ENCODE data around the gene CPOX.
"Not testable (repeated sequence)": the region's sequence is repeated elsewhere in the genome, so short reads cannot be mapped to it uniquely, and the experiment has no call there.

CPOX gene

DNA sequence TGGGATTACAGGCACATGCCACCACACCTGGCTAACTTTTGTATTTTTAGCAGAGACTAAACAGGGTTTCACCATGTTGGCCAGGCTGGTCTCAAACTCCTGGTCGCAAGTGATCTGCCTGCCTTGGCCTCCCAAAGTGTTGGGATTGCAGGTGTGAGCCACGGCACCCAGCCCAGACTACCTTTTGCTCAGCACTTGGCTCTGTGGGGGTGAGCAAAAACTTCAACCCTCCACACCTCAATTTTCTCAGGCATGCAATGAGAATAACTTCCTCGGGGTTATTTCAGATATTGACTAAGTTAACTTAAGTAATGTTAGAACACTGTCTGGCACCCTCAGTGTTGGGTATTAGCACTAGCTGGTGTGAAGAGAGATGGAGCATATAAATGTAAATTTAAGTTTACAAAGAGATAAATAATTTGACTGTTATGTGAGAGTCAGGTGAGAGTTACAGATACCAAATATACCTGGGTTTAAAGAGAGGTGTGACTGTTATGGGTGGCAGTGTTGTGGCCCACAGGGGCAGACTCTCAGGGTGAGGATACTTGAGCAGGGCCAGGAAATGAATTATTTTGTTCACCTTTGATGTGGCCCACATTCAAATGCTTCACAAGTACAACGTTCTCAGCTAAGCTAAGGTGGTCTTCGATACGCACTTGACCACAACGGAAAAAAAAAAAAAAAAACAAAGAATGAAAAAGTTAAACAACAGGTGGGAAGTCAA, 29.0 kb downstream of the CPOX start:
- DNase-seq (ENCODE audit: low spot score) (no peak), FAIRE-seq (no peak)

DNA sequence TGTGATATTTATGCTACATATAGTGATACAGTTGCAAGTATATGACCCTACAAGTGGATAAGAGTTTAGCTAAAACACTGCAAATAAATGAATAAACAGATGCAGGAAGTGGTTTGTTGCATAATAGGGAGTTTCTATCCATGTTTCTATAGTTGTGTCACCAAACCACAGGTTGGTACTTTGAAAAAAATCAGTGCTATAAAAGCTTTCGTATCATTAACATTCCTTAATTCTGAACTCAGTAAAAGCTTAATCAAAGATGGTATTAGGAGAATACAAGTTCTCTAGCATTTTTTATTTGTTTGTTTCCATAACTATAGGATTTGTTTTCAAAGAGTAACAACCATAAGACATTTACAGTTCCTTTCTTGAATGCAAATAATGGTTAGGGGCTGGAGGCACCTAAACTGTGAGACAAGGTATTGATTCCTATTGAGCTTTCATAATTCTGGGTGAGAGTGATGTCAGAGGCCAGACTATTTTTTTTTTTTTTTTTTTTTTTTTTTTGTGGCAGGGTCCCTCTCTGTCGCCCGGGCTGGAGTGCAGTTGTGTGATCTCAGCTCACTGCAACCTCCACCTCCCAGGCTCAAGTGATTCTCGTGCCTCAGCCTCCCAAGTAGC, 29.6 kb downstream of the CPOX start:
- DNase-seq (ENCODE audit: low spot score) (peak; percentile 52), FAIRE-seq (no peak)

DNA sequence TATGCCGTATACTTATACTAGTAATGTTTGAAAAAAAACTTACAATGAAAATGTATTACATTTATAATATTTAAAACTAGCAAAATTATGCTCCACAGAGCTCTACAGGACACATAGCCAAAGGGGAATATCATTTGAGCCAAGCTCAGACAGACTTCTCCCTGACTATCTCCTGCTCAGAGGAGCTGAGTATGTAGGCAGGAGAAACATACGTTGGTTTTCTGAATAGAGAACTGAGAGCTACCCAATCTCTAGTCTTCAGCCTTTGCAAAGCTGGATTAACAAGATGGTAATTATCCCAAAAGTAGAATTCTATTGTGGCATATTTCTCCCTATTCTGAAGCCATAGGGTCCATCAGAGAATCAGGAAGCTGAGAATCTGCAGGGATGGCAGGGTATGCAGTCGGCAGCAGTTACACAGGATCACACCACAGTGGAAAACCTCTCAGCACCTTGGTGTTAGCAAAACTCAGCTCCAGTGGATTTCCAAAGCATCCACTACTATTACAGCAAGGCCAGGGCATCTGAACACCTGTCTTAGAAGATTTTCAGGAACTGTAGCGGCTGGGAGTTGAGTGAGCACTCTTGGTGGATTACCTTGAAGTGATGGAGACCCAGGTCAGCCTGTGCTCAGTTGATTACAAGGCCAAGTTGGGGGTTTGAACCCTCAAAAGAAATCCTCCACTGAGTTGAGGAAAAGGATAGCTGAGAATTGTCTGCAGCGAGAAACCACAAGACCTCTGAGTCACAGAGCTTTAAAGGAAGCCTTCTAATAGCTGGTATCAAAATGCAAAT, 31.5 kb downstream of the CPOX start:
- DNase-seq (ENCODE audit: low spot score) (peak; percentile 53), FAIRE-seq (no peak)

DNA sequence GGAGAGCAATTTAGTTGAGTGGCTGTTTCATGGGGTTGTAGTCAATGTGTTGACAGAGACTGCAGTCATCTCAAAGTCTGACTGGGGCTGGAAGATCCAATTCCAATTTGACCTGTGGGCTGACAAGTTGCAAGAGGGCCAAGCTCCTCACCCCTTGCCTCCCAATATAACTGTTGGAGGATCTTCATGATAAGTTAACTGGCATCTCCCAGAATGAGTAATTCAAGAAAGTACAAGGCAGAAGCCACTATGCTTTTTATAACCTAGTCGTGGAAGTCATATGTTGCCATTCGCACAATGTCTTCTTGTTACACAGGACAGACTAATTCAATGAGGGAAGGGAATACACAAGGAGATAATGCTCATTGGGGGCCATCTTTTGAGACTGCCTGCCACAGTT, 32.5 kb downstream of the CPOX start:
- no peak for DNase-seq (ENCODE audit: low spot score)
- FAIRE-seq = no peak

DNA sequence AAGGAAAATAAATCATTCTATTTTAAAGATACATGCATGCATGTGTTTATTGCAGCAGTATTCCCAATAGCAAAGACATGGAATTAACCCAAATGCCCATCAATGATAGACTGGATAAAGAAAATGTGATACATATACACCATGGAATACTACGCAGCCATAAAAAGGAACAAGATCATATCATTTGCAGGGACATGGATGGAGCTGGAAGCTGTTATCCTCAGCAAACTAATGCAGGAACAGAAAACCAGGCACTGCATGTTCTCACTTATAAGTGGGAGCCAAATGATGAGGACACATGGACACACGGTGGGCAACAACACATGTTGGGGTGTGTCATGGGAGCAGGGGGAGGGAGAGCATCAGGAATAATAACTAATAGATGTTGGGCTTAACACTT, 33.6 kb downstream of the CPOX start:
- not testable (repeated sequence) for DNase-seq (ENCODE audit: low spot score); FAIRE-seq

DNA sequence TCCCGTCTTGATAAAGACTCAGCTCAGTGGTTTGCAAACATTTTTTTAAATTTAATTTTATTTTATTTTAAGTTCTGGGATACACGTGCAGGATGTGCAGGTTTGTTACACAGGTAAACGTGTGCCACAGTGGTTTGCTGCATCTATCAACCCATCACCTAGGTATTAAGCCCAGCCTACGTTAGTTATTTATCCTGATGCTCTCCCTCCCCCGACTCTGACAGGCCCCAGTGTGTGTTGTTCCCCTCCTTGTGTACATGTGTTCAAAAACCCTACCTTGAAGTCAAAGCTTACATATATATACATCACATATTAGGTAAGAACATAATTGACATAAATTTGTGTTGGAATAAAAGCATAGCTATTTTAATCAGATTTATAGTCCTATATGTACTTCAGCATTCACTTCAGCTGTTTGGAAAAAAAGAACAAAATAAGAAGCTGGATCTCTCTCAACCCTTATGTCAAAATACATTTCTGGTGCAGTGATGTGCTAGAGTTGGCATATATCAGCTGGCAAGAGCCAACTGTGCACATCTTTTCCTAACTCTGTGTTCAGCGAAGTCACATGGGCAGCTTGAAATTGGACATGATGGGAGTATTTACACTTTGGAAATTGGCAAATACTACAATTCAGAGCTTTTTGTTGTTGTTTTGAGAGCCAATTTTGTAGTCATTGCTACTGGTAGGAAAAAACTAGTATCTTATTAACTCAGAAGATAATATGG, 35.1 kb downstream of the CPOX start:
- no peak for DNase-seq (ENCODE audit: low spot score)
- no peak for FAIRE-seq

DNA sequence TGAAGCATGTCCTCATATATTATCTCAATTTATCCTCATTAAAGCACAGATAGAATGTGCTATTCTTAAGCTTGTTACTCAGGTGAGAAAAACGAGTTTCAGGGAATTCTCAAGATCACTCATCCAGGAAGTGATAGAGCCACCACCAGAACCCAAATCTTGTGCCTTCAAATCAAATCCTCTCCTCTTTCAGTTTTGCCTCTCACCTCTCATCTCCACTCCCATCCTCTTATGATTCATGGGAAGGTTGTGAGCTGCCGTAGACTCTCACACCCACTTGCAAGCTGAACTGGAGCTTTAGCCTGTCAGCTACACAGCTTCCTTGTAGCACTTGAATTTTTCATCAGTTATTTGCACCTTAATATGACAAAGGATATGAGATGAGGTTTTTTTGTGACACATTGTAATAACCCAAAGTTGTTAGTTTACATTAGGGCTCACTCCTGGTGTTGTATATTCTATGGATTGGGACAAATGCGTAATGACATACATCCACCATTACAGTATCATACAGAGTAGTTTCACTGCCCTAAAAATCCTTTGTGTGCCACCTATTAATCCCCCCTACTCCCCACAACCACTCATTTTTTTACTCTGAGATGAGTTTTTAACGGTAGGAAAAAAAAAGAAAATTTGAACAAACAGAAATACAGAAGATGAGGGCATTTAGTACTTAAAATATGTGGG, 35.9 kb downstream of the CPOX start:
- DNase-seq (ENCODE audit: low spot score) (no peak), FAIRE-seq (no peak)

DNA sequence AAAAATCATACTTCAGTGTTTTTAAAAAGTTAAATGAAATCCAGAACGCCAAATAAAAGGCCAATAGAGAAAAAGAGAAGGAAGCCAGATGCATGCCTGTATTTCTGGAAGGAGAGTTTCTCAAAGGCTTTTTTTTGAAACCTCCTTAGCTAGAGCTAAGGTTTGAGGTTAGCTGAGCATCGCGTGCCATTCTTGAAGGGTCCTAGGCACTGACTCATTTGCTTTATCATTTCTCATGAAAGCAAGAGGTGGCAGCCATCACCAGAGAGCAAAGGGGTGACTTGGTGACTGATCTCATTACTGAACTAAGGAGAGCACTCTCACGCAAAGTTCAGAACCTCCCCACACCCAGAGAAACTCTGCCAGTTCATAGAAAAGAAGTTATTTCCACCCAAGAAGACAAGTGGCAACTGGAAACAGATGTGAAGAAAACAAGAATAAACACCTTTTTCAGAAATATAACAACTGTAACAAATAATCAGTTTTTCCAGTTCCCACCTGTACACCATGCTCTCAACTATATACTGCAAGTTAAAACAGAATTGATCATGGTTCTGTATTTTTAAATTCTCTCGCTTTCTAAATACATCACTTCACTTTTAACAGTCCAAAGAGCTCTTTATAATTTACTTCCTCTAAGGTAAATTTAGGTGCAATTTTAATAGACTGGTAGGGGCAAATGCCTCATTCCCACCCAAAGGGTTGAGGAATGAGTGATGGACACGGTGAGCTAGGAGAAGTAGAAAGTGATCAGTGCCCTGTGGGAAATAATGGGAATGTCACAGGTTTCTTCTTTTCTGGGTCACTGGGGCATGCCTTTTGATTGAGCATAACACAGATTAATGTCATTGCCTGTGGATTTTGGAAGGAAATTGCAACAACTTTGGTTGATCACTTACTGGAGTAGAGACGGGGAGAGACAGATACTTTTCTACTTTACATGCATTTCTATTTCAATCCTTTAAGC, 37.0 kb downstream of the CPOX start:
- DNase-seq (ENCODE audit: low spot score) = no peak
- no peak for FAIRE-seq

DNA sequence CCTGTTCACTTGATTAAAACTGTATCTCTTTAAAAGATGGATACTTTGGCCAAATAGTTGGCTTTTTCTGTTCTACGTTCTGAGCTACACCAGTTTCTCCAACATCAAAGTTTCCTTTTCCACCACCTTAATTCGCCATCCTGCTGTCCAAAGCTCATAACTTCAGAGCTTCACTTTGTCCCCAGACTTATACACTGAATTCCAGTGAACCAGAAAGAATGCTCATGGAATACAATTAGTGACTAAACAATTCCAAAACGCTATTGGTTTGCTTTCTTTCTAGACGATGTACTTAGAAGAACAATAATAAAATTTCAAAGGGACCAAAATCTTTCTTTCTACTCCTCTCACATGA, 38.4 kb downstream of the CPOX start:
- DNase-seq (ENCODE audit: low spot score) = no peak
- FAIRE-seq = no peak

DNA sequence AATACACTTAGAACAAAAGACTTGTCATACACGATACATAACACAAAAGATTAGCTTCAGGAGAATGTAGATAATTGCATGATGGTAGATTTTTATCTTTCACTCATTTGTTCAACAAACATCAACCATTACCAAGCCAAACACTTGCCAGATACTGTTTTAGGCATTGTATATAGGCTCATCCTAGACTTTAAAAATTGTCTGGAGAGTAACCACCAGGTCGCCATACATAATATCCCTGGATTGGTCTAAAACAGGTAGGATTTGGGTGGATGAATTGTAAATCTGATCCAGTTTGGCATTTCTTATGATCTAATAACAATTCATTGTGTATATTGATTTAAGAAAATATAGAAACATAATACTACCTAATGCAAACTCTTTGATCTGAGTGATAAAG, 38.8 kb downstream of the CPOX start:
- DNase-seq (ENCODE audit: low spot score) (no peak), FAIRE-seq (no peak)

DNA sequence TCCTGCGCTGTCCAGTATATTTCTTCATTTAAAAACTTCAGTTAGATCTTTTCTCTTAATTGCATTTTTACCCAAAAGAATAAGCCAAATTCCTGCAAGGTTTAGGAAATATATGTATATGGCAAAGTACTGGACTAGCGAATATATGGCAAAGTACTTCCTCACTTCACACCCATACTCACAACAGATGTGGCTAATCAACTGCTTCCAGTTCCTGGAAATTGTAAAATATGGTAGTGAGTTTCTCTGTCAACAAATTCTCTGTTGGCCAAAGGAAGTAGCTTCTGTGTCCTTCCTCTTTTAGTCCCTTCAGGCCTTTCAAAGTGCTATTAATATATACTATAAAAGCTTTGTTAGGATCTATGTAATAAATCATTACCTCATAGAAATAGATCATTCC, 39.7 kb downstream of the CPOX start:
- DNase-seq (ENCODE audit: low spot score) (no peak), FAIRE-seq (no peak)

DNA sequence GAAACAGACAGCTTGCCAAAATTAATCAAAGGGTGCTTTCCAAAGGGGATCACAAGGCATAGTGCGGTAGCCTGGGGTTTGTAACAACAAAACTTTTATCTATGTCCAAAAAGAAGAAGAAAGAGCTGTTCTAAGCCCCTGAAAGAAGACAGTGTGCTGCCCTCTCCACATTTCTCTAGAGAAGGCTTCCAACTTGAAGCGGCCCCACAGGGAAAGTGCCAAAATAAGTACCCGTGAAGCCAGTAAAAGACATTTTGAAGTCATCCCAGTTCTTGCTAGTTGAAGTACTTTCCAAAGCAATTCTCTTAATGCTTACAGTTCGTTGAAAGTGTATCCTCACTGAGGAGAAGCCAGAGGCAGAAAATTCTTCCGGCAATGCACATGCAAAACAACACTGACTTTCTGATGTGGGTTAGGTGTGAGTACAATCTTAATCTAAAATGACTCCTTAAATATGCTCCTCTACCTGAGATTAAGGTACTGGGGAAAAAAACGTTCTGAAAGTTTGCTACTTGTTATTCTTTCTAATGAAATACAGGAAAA, 40.3 kb downstream of the CPOX start:
- no peak for FAIRE-seq
- DNase-seq (ENCODE audit: low spot score) = no peak

DNA sequence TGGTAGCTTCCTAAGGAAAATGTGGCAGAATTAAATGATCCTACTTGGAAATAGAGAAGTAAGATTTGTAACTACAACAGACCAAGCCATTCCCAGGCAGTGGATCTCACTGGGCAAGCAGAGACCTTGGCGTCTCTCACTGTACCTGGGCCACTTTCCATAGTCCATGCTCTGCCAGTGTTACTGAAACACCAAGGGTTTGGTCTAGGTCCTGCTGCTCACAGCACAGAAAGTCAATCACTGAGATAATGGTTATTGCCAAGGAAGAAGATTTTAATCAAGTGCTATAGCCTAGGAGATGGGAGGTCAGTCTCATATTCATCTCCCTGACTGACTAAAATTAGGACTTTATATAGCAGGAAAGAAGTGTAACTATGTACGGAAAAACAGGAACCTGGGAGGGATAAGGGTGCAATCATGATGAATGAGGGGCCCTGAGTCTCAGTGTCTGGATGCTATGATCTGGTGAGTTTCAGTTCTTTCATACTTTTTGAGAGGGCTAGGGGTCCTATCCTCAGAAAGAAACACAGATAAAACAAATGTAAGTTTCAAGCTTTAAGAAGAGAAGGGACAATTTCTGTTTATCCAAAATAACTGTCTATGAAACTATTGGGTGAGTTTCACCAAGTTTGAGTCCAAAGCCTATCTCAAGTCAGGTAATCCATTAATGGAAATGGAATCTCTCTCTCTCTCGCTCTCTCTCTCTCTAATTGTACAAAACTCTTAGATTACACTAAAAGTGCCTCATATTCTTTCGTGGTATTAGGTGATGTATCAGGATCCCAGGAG, 41.0 kb downstream of the CPOX start:
- FAIRE-seq (no peak), DNase-seq (ENCODE audit: low spot score) (no peak)

DNA sequence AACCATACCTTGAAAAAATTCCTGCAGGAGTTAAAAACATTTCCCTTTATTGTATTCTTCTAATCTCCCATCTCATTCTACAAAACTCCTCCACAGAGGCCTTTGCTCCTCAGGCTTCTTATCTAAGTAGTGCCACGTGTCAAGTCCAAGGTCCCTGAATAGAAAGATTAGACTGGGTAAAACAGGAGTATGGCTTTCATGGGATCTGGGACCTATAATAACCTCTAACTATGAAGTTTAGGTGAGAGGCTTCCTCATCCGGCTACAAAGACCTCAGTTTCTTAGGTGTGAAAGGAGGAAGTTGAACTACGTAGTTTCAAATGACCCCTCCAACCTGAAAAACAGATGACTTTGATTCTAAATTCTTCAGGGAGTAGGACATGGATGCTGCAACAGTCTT, 41.7 kb downstream of the CPOX start:
- DNase-seq (ENCODE audit: low spot score) (no peak), FAIRE-seq (no peak)

DNA sequence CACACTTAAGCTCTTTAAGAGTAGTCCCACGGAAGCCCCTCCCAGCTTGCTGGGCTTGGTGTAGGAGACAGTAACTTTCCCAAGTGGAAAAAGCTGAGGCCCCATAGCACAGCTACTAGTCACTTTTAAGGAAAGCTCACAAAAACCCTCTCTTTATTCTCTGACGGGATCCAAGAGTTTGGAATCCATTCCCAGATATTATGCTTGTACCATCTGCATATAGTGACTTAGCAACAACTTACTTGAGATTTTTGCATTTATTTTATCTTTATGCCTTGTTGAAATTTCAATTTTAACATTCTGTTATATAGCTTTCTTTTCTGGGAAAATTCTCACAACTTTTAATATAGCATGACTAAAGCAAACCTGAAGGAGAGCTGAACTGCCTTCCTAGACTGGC, 42.2 kb downstream of the CPOX start:
- DNase-seq (ENCODE audit: low spot score) (no peak), FAIRE-seq (no peak)

DNA sequence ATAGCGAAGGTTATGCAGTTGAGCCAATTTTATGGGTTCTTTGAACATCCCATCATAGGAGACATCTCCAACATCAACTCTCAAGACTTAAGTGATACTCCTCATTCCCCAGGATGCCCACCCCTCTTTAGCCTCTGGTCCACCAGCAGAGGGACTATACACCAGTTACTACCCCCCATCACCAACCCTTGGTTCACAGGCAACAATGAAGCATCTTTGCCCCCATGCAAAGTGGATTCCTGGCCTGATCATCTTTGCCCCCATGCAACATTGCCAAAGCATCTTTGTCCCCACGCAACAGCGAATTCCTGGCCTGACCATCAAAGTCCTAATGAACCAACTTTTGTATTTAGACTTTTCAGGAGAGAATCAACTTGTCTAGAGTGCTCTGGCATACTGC, 42.6 kb downstream of the CPOX start:
- FAIRE-seq (no peak), DNase-seq (ENCODE audit: low spot score) (no peak)

DNA sequence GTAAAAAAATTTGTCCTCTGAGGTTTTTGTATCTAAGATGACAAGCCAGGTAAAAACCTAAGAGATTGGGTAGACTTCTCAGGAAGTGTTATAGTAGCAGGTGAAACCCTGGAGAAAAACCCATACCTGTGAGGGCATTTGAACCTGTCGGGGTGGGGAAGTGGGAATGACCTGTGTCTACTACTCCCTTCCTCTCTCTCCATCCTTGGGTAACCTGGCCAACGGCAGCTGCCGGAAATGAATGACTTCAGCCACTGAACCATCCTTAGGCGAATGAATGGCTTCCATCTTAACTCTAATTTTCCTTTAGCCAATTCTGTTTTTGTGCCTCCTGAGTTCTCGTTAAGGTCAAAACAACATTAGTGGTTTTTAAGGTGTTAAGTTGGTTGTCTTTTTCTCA, 44.9 kb downstream of the CPOX start:
- FAIRE-seq = no peak
- no peak for DNase-seq (ENCODE audit: low spot score)

DNA sequence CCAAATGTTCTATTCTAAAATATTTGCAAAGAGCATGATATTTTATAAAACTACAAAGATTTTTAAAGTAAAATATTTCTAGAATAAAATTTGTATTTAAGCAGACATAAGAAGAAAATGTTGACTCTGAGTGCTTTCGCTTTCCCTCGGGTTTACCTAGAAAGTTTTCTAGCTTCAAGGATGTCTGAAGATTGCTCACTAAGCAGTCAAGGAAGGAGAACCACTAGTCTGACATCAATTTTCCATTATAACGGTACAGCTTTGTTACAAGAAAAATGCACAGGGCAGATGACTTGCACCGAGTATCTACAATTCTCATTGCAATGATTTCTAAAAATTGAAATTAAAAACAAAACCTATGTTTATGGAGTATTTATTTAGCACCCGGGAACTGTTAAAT, 47.5 kb downstream of the CPOX start:
- FAIRE-seq = no peak
- DNase-seq (ENCODE audit: low spot score) = no peak

DNA sequence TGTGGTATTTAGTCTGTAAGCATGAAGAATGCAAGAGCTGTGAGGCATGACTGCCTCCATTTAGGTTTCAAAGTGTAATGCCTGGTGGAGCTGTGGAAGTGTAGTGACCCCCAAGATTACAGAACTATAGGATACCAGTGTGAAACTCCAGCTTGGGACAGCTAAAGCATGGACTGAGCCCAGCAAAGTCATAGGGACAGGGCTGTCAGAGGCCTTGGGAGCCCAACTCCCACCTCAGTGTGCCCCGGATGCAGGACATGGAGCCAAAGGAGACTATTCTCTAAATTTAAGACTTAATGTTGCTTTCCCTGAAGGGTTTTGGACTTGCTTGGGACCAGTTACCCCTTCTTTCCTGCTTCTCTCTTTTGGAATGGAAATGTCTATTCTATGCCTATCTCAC, 50.8 kb downstream of the CPOX start:
- no peak for FAIRE-seq

More for the DNA sequence above, 50.8 kb downstream of the CPOX start:
- no peak for DNase-seq (ENCODE audit: low spot score)
